ENCODE data around the gene LRP11.
A peak's percentile ranks its signal among the peaks of the same experiment; 100 is the strongest.
"Not testable (repeated sequence)": the region's sequence is repeated elsewhere in the genome, so short reads cannot be mapped to it uniquely, and the experiment has no call there.

LRP11 gene

GRCh38 chr6:149848343-149848742, 15.8 kb downstream of the LRP11 start:
- not testable (repeated sequence) for DNase-seq (ENCODE audit: low spot score)

DNA sequence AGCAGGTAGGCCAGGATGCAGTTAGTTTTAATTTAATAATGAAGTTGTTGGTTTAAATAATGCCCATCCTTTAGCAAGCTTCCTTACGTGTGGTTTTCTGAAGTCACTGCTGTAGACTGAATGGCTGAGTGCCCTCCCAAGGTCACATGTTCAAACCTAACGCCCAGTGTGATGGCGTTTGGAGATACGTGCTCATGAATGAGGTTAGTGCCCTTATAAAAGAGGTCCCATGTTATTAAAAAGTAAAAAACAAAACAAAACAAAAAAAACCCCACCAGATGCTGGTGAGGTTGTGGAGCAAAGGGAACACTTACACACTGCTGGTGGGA, 16.3 kb downstream of the LRP11 start:
- DNase-seq (ENCODE audit: low spot score), result no peak

DNA sequence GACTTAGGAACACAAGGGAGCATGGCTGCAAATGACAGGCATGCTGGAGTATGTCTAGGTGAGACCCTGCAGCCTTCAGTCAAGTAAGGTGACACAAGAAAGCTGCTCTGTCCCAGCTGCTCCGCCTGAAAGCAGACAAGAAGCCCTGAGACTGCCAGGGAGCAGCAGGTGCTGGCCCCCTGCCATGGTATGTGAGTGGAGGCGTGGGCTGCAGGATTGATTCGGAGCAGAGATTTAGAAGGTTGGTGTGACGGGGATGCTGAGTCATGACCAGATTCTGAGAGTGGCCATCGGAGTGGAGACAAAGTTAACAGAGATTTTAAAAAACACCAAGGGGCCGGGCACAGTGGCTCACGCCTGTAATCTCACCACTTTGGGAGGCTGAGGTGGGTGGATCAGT, 17.8 kb downstream of the LRP11 start:
- no peak for DNase-seq (ENCODE audit: low spot score)

DNA sequence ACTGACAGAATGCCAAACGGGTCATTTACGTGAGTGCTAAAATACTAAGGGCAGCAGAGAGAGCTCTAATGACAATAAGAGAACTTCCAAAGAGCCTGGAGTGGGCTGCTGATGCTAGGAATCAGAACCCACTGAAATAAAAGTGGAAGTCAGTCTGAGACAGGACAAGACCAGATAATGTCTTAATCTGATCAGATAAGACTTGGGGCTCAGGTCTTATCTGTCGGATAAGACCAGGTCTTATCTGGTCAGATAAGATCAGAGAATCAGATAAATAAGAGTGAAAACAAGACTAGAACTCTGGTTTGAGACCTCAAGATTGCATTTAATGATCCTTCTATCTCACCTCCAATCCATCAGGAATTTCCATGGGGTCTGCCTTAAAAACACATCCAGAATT, 18.6 kb downstream of the LRP11 start:
- DNase-seq (ENCODE audit: low spot score), result no peak

DNA sequence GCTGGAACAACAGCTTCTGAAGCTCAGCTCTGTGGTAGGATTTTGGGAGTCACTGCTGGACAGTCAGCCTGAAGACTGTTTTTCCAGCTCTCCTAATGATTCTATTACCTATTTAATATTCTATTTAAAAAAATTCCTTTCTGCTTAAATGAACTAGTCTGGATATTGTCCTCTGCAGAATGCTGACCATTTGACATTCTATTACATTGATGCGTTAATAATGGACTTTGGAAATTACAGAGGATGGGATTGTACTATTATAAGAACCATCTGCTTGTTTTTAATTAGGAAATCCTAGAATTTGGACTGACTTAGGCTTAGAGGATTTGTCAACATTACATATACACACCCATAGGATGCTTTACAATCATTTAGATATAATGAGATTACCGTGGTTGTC, 19.7 kb downstream of the LRP11 start:
- DNase-seq (ENCODE audit: low spot score), result no peak

DNA sequence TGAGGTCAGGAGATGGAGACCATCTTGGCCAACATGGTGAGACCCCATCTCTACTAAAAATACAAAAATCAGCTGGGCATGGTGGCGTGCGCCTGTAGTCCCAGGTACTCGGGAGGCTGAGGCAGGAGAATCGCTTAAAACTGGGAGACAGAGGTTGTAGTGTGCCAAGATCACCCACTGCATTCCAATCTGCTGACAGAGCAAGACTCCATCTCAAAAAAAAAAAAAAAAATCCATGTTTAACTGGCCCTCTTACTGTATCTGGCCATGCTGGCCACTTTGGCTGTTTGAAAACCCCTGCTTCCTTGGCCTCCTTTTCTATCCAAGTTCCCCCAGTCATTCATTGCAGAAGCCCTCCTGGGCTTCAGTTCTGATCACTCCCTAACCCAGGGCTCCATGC, 20.1 kb downstream of the LRP11 start:
- not testable (repeated sequence) for DNase-seq (ENCODE audit: low spot score)

GRCh38 chr6:149843051-149843633, 21.0 kb downstream of the LRP11 start:
- DNase-seq (ENCODE audit: low spot score), result no peak

DNA sequence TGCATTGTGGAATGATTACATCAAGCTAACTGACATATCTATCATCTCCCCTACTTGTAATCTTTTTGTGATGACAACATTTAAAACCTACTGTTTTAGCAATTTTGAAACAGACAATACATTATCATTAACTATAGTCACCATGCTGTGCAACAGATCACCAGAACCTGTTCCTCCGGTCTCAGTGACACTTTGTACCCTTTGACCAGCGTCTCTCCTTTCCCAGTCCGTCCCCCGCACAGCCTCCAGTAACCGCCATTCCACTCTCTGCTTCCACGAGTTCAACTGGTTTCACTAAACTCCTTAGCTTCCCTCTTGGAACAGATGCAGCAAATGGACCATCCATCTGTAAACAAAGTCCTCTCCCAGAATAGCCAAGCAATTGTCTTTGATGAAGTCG, 21.8 kb downstream of the LRP11 start:
- DNase-seq (ENCODE audit: low spot score), result no peak

GRCh38 chr6:149840345-149841075, 23.6 kb downstream of the LRP11 start:
- DNase-seq (ENCODE audit: low spot score), result peak; percentile 57

DNA sequence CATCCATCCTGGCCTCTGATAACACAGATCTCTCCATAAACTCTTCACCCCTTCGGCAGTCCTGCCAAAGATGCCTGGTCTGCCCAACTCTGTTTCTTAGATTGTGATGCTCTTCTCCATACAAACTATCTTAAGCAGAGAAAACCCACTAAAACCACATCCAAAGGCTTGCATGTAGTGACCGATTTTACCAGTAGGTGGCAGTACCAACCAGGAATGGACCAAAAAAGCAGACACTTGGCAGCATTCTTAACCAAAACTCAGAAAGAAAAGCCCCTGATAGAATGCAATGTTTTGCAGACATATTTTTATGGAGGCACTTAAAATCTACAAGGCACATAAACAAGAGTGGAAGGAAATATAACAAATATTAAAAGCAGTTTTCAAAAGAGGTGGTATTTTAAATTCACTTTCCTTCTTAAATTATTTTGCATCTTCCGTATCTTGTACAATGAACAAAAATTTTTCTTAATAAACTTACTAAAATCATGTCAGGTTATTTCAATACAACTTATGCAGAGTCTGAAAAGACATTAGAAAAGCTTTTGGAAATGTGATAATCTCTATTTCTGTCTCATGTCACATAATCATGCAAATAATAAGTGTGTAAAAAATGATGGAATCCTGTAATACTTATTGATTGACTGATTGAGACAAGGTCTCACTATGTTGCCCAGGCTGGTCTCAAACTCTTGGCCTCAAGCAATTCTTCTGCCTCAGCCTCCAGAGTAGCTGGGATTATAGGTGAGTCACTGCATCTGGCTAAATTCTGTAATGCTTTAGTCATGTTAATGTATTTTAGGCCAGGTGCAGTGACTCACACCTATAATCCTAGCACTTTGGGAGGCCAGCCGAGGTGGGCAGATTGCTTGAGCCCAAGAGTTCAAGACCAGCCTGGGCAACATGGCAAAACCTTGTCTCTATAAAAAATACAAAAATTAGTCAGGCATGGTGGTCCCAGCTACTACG, 29.4 kb downstream of the LRP11 start:
- DNase-seq (ENCODE audit: low spot score), result peak; percentile 86

DNA sequence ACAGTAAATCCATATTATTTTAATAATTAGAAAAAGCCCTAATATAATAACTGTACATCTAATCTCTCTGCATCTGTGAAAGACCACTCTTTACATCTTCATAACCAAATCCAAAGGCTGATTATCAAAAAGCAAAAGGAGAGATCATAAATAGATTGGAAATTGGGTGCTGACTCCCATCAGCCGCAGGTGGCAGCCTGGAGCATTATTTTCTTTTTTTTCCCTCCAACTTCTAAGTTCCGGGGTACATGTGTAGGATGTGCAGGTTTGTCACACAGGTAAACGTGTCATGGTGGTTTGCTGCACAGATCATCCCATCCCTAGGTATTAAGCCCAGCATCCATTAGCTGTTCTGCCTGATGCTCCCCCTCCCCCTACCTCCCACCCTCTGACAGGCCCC, 30.5 kb downstream of the LRP11 start:
- no peak for DNase-seq (ENCODE audit: low spot score)

DNA sequence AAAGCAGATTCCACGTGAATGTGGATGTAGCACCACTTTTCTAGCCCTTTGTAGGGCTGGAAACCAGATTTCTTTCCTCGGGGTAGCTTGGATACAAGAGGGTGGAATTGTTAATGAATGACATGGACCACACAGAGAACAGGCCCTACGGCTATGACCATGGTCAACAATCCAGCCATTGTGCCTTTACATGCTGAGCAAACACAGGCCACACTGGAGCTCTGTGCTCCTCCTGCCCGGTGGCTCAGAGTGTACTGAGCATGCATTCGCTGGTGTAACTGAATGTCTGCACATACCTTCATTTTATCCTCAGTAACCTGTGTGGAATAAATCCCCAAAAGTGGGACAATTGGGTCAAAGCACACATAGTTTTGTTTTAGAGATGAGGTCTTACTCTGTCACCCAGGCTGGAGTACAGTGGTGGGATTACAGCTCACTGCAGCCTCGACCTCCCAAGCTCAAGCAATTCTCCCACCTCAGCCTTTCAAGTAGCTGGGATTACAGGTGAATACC, 32.8 kb downstream of the LRP11 start:
- DNase-seq (ENCODE audit: low spot score), result no peak

DNA sequence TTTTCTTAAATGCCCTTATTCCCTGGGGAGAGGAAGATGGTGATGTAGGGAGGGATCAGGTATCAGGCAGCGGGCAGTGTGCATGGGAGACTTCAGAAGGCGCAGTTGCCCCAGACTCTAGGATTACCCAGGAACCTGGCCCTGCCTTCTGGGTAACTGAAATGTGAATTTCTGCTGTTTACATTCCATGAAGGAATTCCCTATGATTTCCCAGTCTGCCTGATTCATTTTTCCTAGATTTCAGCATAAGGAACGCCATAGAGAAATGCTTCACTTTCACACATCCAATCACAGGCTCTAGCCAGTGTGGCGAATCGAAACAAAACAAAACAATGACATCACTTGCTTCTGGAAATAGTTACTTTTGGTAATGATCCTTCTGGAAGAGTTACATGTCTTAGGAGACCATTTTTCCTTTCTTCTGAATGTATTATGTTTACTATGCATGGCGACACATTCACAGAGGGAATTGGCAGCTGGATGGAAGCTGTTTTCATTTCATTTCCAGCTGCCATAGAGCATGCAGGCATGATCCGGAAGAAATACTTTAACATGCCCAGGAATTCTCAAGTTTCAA, 33.3 kb downstream of the LRP11 start:
- no peak for DNase-seq (ENCODE audit: low spot score)

- DNase-seq (ENCODE audit: low spot score), result no peak
Measured at GRCh38 chr6:149825292-149825691, 38.9 kb downstream of the LRP11 start.

- no peak for DNase-seq (ENCODE audit: low spot score)
Measured at GRCh38 chr6:149823013-149823412, 41.1 kb downstream of the LRP11 start.

DNA sequence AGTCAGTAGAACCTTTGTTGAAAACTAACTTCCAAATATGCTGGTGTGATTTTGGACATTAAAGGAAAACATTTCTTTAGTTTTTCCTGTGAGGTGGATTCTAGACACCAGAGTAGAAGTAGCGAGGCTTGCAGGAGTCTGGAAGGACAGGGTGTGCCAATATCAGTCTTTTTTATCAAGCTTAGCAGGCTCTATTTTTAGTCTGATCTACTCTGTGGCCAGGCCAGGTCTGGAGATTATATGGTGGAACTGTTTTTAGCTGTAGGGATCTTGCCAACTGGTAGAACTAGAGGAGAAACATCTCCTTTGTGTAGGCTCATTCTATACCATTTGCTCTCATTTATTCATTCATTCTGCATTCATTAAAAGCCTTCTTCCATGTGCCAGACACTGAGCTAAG, 42.7 kb downstream of the LRP11 start:
- no peak for DNase-seq (ENCODE audit: low spot score)

GRCh38 chr6:149820506-149820905, 43.7 kb downstream of the LRP11 start:
- no peak for DNase-seq (ENCODE audit: low spot score)

GRCh38 chr6:149815788-149816187, 48.4 kb downstream of the LRP11 start:
- no peak for DNase-seq (ENCODE audit: low spot score)

DNA sequence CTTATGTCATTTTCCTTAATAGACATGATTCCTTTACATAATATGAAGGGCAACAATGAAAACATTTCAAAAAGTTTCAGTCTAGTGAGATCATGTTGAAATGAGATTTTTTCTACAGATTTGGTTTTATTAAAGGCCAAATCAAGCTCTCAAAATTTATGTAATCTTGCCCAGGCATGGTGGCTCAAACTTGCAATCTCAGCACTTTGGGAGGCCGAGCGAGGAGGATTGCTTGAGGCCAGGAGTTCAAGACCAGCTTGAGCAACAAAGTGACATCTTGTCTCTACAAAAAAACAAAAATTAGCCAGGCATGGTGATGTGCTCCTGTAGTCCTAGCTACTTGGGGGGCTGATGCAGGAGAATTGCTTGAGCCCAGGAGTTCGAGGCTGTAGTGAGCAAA, 50.8 kb downstream of the LRP11 start:
- no peak for DNase-seq (ENCODE audit: low spot score)

DNA sequence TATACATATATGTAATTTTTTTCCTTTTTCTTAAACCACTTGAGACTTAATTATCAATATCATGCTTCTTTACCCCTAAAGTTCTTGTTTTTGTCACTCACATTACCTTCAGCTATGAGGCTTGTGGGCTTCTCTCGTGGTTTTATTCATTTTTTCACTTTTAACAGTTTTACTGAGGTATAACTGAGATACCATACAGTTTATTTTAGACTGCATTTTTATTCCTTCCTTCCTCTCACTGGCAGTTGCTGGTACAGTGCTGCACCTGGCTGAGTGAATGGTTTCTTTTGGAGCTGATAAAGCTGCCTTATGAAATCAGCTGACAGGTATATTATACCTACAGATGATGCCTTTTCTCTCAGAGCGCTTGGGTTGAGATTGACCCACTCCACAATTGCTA, 54.4 kb downstream of the LRP11 start:
- no peak for DNase-seq (ENCODE audit: low spot score)

DNA sequence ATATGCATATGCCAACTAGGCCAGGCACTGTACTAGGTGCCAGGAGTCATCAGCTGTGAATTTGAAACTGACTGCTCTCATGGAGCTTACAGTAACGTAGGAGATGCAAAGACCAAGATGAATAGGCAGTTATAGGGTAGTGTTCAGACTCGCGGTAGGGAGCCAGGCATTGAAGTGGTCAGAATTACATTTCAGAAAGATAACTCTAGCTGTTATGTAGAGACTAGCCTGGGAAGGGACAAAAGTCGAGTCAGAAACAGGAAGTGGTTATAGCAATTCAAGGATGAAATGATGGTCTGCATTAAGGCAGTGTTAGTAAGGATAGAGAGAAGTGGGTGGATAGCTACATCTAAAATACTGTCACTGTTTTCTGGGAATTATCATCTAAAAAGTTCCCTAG, 58.0 kb downstream of the LRP11 start:
- no peak for DNase-seq (ENCODE audit: low spot score)

- DNase-seq (ENCODE audit: low spot score), result no peak
Measured at GRCh38 chr6:149783551-149783950, 80.6 kb downstream of the LRP11 start.

DNA sequence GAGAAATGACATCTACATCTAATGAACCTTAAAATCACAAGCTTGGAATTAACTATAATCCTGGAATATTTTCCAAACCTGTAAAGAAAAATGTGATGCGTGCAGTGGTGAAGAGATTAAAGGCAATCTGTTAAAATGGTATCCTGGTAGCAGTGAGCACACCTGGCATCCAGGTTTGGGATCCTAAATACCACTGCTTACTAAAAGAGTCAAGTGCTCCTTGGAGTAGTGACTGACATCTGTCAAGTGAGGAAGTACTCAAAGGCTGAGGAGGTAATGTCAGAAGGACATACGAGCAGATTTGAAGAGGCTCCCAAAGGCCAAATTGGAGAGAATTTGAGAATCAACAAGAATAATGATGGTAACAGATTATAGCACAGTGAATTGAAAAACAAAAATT, 81.8 kb downstream of the LRP11 start:
- no peak for DNase-seq (ENCODE audit: low spot score)

Data from NAMALWA (cell line).